NCI-H2029 treated with DMSO at 0.1 percent for 48 hours (cell line): ENCODE data around the gene MICU1.
"Not testable (repeated sequence)": the region's sequence is repeated elsewhere in the genome, so short reads cannot be mapped to it uniquely, and the experiment has no call there.

Experiments
- DNase-seq: peaks from one replicate; lab custom pipeline; 2025; lab: John Stamatoyannopoulos, UW

The MICU1 gene

DNA sequence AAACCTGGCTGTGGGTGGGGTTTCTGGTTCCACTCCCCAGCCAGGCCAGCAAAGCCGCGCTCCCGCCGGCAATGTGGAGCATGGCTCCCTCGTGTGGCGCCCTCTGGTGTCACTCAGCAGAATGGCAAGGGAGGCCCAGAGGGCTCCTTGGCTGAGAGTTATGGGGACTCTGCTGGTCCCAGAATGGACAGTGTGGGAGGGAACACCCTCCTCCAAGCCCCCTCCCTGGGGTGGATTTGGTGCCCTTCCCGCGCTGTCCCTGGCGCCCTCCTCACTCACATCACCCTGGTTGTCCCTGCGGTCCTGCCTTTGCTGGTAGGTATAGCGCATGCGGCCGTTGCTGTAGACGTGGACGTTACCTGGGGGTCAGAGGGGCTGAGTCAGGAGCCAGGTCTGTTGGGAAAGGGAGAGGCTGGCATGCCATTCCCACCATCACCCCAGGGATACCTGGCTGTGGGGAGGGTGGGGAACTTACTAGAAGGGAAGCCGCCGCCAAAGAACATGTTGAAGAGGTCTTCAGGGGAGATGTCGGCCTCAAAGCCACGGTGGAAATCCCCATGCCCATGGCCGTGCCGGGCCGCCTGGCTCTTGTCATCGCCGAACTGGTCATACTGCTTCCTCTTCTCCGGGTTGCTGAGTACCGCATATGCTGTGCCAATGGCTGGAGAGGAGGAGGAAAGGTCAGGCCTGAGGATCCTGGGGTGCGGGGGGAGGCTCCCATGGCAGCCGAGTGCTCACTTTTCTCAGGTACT is 285.2 kb downstream of the MICU1 start:
- no peak for DNase-seq

DNA sequence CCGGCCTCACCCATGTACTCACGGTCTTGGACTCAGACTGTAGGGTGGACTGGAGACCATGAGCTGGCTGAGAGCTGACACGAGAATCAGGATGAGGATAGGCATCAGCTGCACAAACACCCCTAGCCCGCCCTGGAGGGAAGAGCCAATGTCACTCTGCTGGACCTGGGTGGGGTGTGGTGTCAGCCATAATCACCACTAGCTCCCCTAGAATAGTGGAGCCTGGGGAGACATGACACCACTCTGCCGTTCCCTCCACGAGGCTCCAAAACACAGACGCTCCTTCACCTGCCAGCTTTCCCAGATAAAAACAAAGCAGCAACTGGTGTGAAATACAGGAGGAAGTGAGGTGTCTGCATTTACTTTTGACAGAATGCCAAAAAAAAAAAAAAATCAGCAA is 287.7 kb downstream of the MICU1 start:
- no peak for DNase-seq

DNA sequence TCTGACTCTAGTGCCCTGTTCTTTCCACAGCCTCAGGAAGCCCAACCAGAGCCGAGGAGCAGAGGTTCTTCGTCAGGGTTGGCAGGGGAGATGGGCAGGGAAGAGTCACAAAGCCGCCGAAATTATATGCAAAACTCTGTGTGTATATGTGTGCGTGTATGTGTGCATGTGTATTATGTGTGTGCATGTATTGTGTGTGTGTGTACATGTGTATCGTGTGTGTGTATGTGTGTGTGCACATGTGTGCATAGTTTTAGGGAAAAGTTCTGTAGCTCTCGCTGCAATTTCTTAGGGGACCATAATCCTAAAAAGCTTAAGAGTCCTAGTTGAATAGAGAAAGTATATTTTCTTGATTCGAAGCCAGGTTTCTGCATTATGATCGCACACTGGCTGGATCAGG is 288.2 kb downstream of the MICU1 start:
- no peak for DNase-seq

DNA sequence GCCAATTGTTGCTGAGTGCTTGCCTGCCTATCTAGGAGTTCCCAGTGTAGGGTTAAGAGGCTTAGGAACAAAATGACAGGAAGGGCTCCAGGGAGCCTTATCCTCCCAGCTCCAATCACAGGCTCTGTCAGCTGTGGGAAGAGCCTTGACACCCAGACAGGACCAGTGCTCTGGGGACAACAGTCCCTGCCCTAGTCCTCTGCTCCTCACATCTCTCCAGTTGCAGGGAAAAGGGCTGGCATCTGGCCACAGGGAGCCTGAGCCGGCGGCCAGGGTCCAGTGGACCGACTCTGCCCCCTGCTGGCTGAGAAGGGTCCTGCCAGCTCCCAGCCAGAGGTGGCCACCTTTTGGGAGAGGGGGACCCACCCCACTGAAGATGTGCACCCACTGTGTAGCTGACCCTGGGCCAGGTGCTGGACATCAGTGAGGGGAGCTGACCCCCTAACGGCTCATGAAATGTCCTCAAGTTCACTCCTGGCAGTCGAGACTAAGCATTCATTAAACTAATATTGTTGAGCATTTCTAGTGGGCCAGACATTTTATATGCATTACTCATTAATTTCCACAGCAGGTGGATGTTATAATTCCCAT is 288.7 kb downstream of the MICU1 start:
- DNase-seq, result peak; percentile 22

DNA sequence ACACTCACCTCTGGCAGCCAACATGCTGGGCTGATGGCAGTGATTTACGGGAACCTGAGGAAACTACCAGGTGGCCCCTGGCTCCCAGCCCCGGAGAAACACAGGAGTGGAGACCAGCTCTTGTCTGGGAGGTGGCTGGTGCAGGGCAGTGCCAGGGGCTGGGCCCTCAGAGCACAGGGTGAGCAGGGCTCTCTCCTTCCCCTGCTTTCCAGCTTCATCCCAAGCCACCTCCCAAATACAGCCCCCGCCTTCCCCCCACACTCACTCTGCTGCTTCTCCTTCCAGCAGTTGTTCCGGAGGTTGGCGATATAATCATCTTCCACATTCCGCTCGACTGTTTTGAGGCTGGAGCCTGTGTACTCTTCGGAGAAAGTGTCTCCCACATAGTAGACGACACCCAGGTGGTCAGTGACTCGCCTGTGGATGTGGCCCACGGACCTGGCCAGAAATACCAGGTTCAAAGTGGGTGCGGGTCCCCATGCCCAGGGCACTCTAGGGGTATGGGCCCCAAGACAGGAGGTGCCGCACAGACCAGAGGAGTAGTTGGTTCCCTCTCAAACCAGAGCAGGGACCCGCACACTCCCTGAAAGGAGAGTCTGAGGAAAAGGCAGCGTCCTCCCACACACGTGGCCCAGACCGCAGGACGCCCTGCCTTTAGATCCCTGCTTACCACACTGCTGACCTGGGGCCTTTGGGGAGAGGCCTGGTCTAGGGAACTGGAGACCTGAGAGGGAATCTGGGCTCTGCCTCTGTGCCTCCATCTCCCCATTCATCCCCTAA is 289.4 kb downstream of the MICU1 start:
- DNase-seq, result no peak

DNA sequence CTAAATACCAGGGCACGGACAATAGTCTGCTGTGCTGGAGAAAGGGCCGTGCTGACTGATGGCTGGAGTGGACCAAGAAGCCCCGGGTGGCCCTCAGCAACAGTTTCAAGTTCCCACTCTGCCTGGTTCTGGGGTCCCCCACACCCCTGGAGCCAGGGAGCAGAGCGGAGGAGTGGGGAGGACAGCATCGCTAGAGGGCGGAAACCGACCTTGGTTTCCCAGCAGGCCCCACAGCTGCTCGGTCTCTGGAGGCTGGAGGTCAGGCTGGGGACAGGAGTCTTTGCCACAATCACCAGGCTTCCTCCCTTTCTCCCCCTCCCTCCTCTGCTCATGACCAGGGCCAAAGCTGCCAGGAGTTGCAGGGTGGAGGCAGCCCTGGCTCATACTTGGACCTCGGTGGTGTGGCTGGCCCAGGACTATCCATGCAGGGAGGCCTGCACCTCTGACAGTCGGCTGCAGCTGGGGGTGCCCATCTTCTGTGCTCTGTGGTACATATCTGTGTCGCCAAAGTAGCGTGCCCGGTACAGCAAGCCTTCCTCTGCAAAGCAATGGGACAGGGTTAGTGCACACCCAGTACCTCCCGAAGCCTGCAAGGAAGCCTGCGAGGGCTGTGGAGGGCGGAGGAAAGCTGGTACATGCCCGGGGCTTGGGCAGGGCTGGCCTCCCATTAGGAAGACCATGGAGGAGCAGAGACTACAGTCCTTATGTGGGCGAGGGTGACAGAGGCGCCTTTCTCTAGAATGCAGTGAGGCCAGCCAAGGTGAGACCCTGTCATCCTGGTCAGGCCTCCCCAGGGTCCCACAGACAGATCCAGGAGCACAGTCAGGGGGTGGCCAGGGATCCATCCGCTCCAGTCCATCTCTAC is 290.3 kb downstream of the MICU1 start:
- DNase-seq, result no peak

GRCh38 chr10:72334825-72335393 is 291.0 kb downstream of the MICU1 start:
- no peak for DNase-seq

- DNase-seq, result no peak
These were observed 291.6 kb downstream of the MICU1 start for GRCh38 chr10:72334196-72334824.

DNA sequence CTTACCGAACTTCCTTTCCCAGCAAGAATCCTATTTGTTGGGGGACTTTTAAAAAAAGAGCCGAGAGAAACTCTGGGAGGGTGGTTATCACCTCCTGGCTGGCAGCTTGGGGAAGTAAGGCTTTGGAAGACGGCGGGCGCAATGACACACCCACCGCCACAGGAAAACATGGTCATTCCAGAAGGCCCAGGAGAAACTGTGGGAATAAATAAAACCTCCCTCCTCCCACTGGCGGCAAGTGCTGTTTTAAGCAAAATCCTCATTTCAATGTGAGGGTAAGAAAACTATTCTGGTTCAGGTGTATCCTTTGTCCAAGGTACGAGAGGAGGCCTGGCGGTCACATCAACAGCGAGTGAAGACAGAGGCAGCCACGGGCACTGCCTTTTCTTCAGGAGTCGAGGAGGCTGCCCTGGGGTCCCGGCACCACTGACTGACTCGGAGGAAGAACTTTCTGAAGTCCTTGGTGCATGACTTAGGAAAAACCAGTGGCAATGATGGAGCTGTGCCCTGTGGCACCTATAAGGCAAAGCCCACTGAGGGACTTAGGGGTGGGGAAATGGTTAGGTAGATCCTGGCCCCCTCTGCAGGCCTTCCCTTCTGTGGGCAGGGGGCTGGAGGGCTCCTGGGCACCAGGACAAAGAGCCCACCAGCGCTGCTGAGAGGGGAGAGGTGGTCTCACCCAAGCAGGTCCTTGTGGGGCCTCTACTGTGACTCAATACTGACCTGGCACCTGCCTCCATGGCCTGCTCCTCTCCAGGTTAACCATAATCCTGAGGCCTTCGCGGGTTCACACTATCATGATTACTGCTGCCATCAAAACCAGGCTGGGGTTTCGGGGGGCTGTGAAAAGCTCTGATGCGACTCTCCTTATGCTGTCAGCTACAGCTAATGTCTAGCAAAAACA is 292.5 kb downstream of the MICU1 start:
- DNase-seq, result no peak

DNA sequence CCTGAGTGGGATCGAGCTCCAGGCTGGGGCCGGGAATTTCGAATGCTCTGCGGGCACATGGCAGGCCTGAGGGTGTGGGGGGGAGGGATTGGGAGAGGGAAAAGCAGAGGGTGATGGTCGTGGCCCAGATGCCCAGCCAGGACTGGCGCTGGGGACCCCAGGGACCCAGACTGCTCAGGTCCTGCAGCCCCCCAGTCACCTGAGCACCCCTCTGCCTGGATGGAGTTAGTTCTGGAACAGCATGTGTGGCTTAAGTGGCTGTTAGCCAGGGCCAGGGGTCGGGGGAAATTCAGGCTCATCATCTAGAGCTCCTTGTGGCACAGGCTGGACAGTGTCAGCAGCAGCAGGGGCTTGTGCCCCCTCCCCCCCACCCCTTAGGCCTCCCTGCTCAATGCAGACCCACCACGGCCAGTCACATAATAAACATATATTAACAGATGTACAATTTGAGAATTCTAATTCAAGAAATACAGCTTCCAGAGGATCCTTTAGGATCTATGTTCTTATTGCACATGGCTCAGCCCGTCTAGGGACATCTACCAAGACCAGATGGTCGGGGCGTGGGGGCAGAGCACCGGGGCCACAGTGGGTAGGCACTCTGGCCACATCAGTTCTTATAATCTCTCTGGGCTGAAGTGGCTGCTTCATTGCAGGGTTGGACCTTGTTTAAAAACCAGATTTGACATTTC is 293.3 kb downstream of the MICU1 start:
- DNase-seq, result no peak

- DNase-seq, result peak; percentile 50
These were observed 294.1 kb downstream of the MICU1 start for GRCh38 chr10:72331575-72332422.

DNA sequence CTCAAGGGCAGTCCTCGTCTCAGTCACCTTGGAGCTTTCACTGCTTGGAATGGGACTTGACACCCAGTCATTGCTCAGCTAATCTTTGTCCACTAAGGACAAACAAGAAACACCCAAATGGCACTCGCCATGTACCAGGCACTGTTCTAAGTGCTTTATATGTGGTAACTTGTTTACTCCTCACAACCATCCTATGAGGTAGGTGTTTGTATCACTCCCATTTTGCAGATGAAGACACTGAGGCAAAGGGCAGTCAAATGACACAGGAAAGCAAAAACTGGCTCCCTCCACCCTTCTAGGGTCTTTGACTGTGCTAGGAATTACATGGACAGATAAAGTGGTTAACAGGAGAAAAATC is 295.8 kb downstream of the MICU1 start:
- DNase-seq, result no peak

DNA sequence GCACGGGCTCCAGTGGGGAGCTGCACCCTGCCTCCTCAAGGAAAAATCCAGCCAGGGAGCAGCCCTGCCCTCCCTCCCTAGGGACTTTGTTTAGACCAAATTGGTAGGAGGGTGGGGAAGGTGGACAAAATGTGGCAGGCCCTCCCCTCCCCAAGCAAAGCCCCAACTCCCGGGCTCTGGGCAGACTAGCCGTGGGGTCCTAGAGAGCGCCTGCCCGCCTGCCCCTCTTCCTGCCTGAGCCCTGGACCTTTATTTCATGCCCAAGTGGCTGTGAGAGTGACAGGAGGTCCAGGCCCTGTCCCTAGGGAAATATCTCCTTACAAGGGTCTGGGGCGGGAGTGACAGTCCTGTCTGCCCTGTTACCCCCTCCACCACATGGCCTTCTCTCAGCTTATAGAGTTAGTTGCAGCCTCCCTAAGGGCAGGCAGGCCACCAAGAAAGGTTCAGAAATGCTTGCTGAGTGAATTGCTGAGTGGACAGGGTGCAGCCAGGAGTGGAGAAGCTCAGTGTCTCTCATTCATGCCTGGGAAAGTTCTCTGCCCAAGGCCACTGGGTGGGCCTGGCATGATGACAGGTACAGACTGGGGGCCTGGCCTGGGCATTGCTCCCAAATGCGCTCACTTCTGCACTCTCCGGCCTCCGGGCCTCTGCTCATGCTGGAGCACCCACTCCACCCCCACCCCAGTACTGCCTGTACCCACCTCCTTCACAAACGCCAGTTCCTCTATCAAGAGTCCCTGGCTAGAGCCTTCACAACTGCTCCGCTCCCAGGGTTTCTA is 296.4 kb downstream of the MICU1 start:
- DNase-seq, result no peak

- DNase-seq, result no peak
These were observed 297.1 kb downstream of the MICU1 start for GRCh38 chr10:72328829-72329204.

DNA sequence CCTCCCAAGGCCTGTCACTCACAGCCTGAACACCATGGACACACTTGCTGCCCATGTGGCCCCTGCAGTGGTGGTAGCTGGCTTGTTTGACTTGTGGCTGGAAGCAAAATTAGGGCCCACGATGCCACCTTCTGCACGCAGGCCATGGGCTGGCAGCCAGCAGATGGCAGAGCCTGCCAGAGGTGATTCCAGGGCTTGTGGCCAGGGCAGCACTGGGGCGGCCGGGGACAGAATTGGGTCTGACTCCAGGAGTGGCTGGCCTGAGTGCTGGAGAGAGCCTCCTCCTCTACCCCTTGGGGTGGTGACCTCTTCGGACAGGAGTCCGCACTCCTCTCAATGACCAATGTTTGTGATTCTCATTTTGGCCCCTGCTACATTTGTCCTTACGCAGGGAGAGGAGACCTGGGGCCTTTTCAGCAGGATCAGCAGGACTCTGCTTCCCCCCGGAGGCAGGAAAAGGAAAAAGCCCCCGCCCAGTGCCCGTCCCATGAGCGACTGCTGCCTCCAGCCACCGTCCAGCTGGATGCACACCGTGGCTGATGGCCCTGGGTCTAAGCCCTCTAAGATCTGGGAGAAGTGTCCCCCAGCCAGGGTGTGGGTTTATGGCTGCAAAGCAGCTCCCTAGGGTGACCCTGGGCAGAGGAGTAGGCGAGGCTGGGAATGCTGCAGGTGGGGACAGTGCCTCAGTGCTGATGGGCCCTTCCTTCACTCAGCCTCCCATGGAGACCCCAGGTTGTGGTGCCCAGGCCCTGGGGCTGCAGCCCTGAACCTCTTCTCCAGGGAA is 297.6 kb downstream of the MICU1 start:
- no peak for DNase-seq

DNA sequence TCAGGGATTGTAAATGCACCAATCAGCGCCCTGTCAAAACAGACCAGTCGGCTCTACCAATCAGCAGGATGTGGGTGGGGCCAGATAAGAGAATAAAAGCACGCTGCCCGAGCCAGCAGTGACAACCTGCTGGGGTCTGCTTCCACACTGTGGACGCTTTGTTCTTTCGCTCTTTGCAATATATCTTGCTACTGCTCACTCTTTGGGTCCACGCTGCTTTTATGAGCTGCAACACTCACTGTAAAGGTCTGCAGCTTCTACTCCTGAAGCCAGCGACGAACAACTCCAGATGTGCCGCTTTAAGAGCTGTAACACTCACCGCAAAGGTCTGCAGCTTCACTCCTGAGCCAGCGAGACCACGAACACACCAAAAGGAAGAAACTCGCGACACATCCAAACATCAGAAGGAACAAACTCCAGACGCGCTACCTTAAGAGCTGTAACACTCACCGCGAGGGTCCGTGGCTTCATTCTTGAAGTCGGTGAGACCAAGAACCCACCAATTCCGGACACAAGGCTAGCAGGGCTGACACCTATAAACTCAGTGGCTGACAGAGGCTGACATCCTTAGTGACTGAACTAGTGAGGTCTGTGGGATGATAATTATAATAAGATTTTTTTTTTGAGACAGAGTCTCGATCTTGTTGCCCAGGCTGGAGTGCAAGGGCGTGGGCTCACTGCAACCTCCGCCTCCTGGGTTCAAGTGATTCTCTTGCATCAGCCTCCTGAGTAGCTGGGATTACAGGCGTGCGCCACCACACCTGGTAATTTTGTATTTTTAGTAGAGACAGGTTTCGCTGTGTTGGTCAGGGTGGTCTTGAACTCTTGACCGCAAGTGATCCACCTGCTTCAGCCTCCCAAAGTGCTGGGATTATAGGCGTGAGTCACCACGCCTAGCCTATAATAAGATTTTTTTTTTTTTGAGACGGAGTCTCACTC is 298.9 kb downstream of the MICU1 start:
- not testable (repeated sequence) for DNase-seq
